GM19397 (cell line): ENCODE measurements around the gene CLK1.
A peak's percentile ranks its signal among the peaks of the same experiment; 100 is the strongest.

ENCODE experiments used
- ATAC-seq: cut with Tn5 transposase; IDR thresholded peaks from one replicate; pipeline ENCODE4 v1.9.1; 2021; ENCODE audit warnings: mild to moderate bottlenecking, moderate library complexity; ENCODE audit not compliant: unreplicated experiment

Gene CLK1

DNA sequence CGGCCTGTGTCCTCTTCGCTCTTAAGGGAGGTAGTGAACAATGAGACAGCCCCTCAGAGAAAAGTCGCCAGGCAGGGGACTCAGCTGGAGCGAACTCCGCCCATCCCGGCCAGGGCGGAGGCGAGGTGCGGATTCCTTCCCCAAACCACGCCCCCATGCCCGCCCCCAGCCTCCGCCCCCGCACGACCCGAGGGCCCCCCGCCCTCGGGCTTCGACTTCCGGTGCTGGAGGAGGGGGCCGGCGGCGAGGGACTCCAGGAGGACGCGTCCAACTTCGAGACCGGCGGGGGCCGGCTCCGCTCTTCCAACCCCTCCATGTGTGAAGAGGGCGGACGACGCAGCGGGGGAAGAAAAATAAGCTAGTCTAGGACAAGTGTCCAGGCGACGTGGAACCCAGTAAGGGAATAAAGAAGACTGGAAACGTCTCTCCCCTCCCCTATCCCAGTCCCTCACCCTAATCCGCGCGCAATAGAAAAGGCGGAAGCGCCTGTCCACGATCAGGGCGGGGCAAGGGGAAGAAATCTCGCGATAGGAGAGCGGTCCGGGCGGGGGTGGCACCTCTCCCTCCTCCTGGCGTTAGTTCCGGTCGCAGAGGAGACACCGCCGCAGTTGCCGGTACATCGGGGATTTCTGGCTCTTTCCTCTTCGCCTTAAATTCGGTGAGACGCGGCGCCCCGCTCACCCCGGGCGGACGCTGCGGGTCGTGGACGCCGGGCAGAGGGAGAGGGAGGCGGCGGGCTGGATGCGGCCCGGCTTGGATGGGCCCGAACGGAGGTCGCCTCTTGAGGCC, 52.9 kb downstream of the CLK1 start, which contains the start of gene BZW1:
TSS of gene BZW1 (plus strand) at position 578 of the 789 bp plus-strand sequence. CDS start 1,308 bp downstream, outside the sequence.
- peak; percentile 72 for ATAC-seq

DNA sequence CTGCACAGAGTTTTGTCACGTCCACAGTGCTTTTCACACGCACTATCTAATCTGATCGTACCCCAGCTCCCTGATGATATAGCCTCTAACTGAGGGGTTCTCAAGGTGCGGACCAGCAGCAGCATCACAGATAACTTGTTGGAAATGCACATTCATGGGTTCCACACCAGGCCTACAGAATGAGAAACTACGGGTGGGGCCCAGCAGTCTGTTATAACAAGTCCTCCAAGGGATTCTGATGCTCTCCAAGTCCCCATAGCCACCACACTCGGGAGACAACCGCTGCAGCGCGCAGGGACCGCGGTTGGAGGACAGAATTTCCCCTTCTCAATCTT, 53.5 kb downstream of the CLK1 start:
- ATAC-seq, result no peak

DNA sequence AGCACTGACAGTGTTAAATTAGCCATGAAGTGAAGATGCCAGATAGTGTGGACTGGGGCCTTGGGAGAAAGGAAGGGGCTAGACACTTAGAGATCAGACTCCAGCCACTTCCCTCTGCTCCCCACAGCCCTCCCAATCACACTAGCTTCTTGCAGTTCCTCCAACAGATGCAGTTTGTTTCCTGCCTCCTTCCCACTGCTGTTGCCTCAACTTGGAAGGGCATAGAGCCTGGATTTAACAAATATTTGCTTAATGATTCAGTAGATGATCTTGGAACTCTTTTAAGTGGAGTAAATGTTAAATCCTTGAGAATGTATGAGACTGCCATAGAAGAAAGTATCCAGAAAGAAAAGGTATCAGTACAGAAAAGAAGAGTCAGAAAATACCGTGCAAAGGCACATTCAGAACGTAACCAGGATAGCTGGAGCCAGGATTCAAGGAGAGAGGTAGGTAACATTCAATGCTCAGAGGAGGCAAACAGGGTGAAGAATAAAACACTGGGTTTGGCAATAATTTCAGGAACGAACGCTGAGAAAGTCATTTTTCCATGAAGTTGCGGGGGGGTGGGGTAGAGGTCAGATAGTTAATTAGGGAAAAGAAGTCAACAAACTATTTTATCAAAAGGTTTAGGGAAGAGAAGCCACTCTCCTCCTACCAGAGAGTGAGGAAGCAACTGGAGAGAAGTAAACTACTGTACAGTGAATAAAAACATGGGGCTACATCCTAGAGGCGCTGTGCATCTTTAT, 54.0 kb downstream of the CLK1 start:
- no peak for ATAC-seq

DNA sequence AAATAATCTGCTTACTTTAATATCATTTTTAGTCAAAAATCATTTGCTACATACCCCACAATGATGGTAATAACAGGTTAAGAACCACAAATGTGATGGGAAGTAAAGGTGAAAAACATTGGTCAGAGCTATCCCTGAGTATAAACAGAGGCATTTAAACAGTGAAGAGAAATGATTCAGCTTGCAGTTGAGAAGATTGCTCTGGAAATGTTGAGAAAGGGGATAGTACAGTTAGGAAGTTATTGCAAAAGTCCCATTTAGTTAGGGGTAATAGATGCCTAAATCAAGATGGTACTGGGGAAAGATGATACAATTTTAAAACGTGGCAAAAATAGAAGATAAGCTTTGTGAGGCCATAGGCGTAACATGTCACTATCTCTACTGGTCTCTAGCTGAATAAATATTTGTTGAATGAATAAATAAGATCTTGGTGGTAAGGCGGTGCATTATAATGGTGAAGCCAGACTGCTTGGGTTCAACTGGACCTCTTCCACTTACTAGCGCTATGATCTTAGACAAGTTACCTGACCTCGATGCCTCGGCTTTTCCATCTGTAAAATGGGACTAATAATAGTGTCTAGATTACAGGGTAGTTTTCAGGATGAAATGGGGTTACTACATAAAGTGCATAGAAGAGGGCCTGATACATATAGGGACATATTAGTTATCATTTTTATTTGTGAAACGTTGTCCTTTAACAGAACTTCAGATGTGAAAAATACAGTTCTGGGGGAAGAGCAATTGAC, 54.8 kb downstream of the CLK1 start:
- ATAC-seq, result no peak
